Activated T-cell treated with anti-CD3 and anti-CD28 coated beads, Interleukin-2, amount 50 U/mL, for 72 hours (primary cell): Measurements from ENCODE around the gene RNF113B. TPM values are rescaled to one million over a fixed set of nuclear protein-coding genes. Genes with fewer than 3 reads are reported as not detected.
A peak's percentile ranks its signal among the peaks of the same experiment; 100 is the strongest.

Experiments used
- ATAC-seq, 2 donors: fragments of 150-1000 bp; cut with Tn5 transposase; replicated peaks in 1 of 2; 2 replicates each; pipeline ENCODE4 v1.10.0; 2021; ENCODE audit warnings: moderate library complexity in 2 of 2, mild to moderate bottlenecking in 1 of 2
- DNase-seq, 2 donors: peaks; one replicate each; pipeline ENCODE4 v3.0.0; 2021 to 2022; ENCODE audit warnings: mixed read lengths in 1 of 2
- H3K27ac Mint-ChIP-seq: one replicate; pipeline ENCODE4 v1.8.0; 2022; ENCODE audit warnings: mild to moderate bottlenecking, moderate library complexity, mixed read lengths
- H3K27me3 Mint-ChIP-seq: one replicate; pipeline ENCODE4 v1.8.0; 2022; ENCODE audit warnings: low read depth, mixed read lengths
- H3K36me3 Mint-ChIP-seq, 2 donors: one replicate each; pipeline ENCODE4 v1.8.0; 2022; ENCODE audit warnings: mixed read lengths in 2 of 2, mild to moderate bottlenecking in 1 of 2; ENCODE audit not compliant: insufficient read depth in 2 of 2
- H3K4me1 Mint-ChIP-seq: one replicate; pipeline ENCODE4 v1.8.0; 2022; ENCODE audit warnings: low read depth, mixed read lengths
- H3K4me3 Mint-ChIP-seq, 2 donors: one replicate each; pipeline ENCODE4 v1.8.0; 2022; ENCODE audit warnings: mild to moderate bottlenecking in 2 of 2, mixed read lengths in 2 of 2, moderate library complexity in 2 of 2
- H3K9me3 Mint-ChIP-seq, 2 donors: one replicate each; pipeline ENCODE4 v1.8.0; 2022; ENCODE audit warnings: mixed read lengths in 2 of 2
- total RNA-seq, 2 donors: library from RNA; stranded (reverse); gene quantifications; one replicate each; pipeline ENCODE4 v1.2.3, GENCODE V29; 2022

The RNF113B gene
- total RNA-seq, 2 donors from 2014 or later: not detected

DNA sequence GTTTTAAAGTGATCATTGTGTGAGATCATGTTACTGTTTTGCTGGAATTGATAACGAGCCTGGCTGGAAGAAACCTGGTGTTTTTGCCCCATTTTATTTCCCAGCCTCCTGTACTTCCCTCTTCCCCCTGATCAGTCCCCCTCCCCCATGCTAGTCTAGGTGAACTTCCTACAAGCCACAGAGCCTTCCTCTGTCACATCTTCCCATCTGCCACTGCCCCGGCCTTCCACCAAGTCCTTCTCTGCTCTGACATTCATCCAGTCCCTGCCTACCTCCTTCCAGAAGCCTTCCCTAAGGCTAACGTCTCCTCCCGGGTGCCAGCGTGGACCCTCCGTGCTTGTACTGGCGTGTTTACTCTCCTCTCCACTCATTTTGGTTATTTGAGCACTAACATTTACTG is 19.9 kb downstream of the RNF113B start:
- H3K4me3 Mint-ChIP-seq: no peak overlapping the region
- DNase-seq: no peak
- ATAC-seq: no peak
- no peaks in the 10 kb centered on the region for H3K9me3 Mint-ChIP-seq
- peaks cover 13% of the 10 kb centered on the region for H3K27me3 Mint-ChIP-seq
- no peak overlapping the region for H3K27ac Mint-ChIP-seq
- H3K4me1 Mint-ChIP-seq: no peaks in the 10 kb centered on the region
- no peaks in the 10 kb centered on the region for H3K36me3 Mint-ChIP-seq

DNA sequence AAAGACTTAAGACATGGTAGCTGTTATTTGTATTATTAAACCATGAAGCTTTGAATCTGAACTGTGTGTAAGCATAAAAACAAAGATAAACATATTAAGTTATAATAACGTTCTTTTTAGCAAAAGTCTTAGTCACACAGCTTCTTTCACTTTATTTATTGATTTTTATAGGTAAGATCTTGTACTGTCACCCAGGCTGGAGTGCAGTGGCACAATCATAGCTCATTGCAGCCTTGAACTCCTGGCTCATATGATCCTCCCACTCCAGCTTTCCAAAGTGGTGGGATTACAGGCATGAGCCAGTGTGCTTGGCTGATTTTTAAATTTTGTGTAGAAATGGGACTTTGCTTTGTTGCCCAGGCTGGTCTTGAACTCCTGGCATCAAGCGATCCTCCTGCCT is 20.8 kb downstream of the RNF113B start:
- Mint-ChIP-seq H3K27me3 (peaks cover 22% of the 10 kb centered on the region), H3K36me3 (no peaks in the 10 kb centered on the region), H3K4me1 (no peaks in the 10 kb centered on the region), H3K9me3 (no peaks in the 10 kb centered on the region), H3K4me3 (no peak overlapping the region), H3K27ac (no peak overlapping the region)
- ATAC-seq (no peak), DNase-seq (no peak)

DNA sequence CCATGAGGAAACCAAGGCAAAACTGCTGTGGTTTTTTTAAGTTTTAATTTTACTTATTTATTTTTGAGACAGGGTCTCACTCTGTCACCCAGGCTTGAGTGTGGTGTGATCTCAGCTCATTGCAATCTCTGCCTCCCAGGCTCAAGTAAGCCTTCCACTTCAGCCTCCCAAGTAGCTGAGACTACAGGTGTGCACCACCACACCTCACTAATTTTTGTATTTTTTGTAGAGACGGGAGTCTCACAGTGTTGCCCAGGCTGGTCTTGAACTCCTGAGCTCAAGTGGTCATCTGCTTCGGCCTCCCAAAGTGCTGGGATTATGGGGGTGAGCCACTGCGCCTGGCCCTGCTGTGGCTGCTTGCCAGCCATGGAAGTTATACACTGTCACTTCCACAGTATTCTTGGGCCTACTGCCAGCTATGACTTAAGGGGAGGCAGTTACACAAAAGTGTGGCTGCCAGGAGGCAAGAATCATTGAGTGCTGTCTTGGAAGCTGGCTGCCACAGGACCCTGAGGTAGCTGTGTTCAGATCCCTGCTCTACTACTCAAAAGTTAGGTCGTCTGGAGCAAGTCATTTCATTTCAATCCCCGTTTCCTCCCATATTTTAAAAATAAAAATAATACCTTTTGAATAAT is 21.5 kb downstream of the RNF113B start:
- Mint-ChIP-seq H3K4me3 (no peak overlapping the region), H3K27ac (no peak overlapping the region), H3K36me3 (no peaks in the 10 kb centered on the region), H3K4me1 (no peaks in the 10 kb centered on the region), H3K27me3 (peaks cover 26% of the 10 kb centered on the region), H3K9me3 (no peaks in the 10 kb centered on the region)
- DNase-seq (no peak), ATAC-seq (no peak)

DNA sequence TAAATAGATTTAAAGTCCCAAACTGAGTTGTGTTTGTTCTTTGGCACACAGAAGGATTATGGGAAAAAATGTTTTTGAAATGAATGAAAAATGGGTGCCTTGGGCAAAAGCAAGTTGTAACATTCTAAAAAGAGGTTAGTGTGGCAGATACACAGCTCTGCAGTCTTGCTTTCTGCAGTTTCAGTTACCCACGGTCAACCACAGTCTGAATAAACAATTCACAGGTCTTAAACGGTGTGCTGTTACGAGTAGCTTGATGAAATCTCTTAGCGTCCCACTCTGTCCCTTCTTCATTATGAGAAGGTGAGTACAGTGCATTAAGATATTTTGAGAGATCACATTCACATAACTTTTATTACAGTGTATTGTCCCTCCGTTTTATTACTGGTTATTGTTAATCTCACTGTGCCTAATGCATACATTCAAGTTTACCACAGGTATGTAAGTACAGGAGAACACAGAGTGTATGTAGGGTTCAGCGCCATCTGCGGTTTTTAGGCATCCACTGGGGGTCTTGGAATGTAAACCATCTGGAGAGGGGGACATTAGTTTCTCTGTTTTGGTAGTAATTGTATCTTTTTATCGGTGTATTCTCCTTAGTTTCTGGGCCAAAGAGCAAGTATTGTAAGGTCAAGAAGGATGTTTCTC is 26.1 kb downstream of the RNF113B start:
- DNase-seq: no peak
- Mint-ChIP-seq H3K27ac (no peak overlapping the region), H3K4me1 (no peaks in the 10 kb centered on the region), H3K4me3 (no peak overlapping the region), H3K9me3 (no peaks in the 10 kb centered on the region), H3K27me3 (peaks cover 38% of the 10 kb centered on the region), H3K36me3 (no peaks in the 10 kb centered on the region)
- no peak for ATAC-seq

DNA sequence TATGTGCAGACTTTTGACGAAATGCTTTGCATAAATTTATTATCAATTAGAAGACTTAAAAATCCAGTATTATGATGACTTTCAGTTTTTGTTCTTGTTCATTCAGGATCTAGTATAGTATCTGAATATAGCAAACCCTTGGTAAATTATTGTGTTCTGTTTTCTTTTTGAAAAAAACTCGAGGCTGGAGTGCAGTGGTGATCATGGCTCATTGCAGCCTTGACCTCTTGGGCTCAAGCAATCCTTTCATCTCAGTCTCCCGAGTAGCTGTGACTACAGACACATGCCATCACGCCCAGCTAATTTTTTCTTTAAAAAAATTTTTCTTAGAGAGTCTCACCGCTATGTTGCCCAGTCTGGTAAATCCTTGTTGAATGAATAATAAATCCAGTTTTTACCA is 29.5 kb downstream of the RNF113B start:
- ATAC-seq: no peak
- Mint-ChIP-seq H3K27me3 (peaks cover 57% of the 10 kb centered on the region), H3K36me3 (no peaks in the 10 kb centered on the region), H3K27ac (no peak overlapping the region), H3K9me3 (no peaks in the 10 kb centered on the region), H3K4me3 (no peak overlapping the region), H3K4me1 (peaks cover 6% of the 10 kb centered on the region)
- DNase-seq: no peak

DNA sequence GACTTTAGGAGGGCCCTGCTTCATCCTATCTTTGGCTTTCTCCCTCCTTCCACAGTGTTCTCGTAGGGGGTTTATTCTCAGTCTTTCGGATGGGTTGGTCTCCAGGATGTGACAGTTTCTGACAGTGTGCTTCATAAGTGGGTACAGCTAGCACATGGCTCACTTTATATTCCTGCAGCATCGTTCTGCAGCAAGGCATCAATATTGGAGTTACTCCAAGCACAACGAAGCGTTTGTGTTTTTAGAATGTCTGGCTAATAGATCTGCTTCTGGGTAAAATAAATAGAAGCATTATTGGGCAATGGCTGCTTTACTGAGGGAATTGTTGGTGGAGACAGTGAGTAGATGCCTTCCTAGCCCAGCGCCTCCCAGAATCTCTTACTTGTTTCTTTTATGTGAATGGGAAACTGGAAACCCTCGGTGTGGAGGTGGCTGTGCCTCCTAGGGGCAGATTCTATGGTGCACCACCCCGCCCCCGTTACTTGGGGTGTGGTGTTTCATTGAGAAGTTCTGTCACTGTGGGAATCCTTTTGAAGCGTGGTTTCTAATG is 32.2 kb downstream of the RNF113B start:
- H3K4me3 Mint-ChIP-seq: peak overlapping the region in 1 of 2 donors; percentile 71
- no peaks in the 10 kb centered on the region for H3K36me3 Mint-ChIP-seq
- peaks cover 11% of the 10 kb centered on the region for H3K4me1 Mint-ChIP-seq
- no peak for DNase-seq
- peaks cover 63% of the 10 kb centered on the region for H3K27me3 Mint-ChIP-seq
- no peaks in the 10 kb centered on the region for H3K9me3 Mint-ChIP-seq
- H3K27ac Mint-ChIP-seq: no peak overlapping the region
- no peak for ATAC-seq

DNA sequence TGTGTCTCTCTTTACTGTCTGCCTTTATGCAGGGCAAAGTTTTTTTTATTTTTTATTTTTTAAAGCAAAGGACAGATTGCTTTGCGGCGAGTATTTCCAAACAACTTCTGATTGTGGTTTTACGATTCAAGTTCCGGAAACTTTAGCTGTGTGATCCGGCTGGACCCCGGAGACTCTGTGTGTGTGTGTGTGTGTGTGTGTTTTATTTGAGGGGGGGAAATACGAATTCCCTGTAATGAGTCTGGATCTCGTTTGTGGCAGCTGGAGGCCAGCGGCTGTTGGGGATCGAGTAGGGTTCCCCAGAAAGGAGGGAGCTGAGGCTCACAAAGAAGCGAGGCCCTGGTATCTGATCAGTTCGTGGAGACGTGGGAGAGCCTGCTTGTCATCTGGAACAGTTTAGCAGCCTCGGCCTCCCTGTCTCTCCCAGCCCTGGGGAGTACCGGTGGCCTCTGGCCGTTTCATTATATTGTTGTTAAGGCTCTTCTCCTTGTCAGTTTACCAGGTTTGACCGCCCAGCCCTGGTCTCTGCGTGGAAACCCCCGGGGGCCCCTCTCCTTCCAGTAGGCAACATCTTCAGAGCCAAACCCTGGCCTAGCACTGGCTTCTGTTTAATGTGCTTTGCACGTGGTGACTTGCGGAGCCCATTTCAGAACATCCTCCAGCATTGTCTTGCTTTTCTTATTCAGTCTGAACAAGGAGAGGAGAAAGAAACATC is 32.9 kb downstream of the RNF113B start:
- DNase-seq: no peak
- Mint-ChIP-seq H3K36me3 (no peaks in the 10 kb centered on the region), H3K4me3 (peak overlapping the region; percentile 71 to 76), H3K4me1 (peaks cover 11% of the 10 kb centered on the region), H3K9me3 (no peaks in the 10 kb centered on the region), H3K27me3 (peaks cover 60% of the 10 kb centered on the region), H3K27ac (no peak overlapping the region)
- no peak for ATAC-seq

DNA sequence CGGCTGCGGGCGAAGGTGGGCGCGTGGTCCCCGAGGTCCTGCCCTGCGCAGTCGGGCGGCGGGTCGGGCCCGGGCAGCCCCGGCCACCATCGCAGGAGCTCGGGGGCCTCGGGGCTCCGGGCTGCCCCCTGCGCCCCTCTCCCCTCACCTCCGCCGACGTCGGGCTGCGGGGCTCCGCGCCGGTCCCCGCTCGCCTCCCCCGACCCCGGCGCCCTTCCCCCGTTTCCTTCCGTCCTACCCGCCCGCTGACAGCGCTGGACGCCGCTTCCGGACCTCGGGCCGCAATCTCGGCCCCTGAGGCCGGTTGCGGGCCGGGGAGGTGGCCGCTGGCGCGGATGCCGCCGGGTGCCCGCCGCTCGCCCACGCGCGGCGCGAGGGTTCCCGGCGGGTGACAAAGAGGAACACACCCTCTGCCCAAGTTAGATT is 33.5 kb downstream of the RNF113B start:
- Mint-ChIP-seq H3K4me3 (peak overlapping the region; percentile 71 to 76), H3K36me3 (no peaks in the 10 kb centered on the region), H3K27ac (no peak overlapping the region), H3K4me1 (peaks cover 11% of the 10 kb centered on the region), H3K9me3 (no peaks in the 10 kb centered on the region), H3K27me3 (peaks cover 61% of the 10 kb centered on the region)
- DNase-seq (peak; percentile 8 to 14), ATAC-seq (no peak)

DNA sequence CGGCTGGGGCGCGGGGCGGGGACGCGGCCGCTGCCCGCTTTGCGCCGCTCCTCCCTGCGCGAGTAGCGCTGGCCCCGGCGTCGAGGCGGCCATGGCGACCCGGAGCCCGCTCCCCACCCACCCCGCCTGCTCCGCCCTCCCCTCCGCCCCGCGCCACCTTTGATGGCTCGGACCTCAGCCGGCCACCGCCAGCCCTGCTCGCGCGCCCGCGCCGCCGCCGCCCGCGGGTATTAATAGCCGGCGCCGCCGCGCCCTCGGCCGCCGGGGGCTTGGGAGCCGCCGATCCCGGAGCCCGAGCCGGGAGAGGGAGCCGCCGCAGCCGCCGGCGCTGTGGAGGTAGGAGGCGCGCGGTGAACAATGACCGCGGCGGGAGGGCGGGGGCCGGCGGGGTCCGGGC is 33.9 kb downstream of the RNF113B start:
- H3K36me3 Mint-ChIP-seq: no peaks in the 10 kb centered on the region
- ATAC-seq: peak in 1 of 2 donors; percentile 10
- no peaks in the 10 kb centered on the region for H3K9me3 Mint-ChIP-seq
- peaks cover 11% of the 10 kb centered on the region for H3K4me1 Mint-ChIP-seq
- no peak overlapping the region for H3K27ac Mint-ChIP-seq
- peaks cover 65% of the 10 kb centered on the region for H3K27me3 Mint-ChIP-seq
- peak in 1 of 2 donors; percentile 2 for DNase-seq
- no peak overlapping the region for H3K4me3 Mint-ChIP-seq

DNA sequence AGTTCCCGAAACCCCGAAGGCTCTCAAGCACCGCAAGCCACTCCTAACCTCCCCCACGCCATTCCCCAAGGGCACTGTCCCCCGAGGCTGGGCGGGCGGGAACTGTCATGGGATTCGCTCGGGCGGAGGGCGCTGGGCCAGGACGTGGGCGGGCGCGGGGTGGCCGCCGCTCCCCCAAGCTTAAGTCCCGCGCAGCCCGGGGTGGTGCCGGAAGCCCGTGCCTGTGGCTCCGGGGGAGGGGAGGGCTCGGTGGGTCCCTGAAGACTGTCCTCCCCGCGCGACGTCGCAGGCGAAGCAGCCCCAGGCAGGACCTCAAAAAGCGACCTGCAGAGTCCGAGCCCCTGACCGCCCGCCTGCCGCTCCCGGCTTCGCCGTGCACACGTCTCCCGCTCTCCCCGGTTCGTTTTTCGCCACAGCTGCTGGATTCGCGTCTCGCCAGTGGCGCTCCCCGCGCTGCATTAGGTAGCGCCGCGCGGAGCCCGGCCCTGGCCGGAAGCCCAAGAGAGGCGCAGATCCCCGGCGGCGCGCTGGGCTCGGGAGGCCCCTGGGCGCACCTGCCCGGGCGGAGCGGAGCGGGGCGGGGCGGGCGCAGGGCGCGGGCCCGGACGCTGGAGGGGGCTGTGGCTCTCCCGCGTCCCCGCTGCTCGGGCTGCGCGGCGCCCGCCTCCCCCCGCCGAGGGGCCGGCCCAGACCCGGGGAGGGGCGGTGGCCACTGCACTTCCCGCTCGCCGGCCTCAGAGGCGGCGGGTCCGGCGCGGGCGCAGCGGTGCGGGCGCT is 34.5 kb downstream of the RNF113B start, which contains the start of gene FARP1:
Gene FARP1, plus strand, starts transcription at position 715 of the 777 bp plus-strand sequence. CDS start 70,149 bp downstream, outside the sequence.
- ATAC-seq (peak; percentile 92 to 94), DNase-seq (peak; percentile 66 to 75)
- H3K4me3 Mint-ChIP-seq: peak within 1 kb of the TSS; percentile 76 to 82
- no peak within 1 kb of the TSS for H3K27ac Mint-ChIP-seq
- H3K36me3 Mint-ChIP-seq: no peaks in the 10 kb centered on the region
- peaks cover 71% of the 10 kb centered on the region for H3K27me3 Mint-ChIP-seq
- H3K9me3 Mint-ChIP-seq: no peaks in the 10 kb centered on the region
- peaks cover 11% of the 10 kb centered on the region for H3K4me1 Mint-ChIP-seq

DNA sequence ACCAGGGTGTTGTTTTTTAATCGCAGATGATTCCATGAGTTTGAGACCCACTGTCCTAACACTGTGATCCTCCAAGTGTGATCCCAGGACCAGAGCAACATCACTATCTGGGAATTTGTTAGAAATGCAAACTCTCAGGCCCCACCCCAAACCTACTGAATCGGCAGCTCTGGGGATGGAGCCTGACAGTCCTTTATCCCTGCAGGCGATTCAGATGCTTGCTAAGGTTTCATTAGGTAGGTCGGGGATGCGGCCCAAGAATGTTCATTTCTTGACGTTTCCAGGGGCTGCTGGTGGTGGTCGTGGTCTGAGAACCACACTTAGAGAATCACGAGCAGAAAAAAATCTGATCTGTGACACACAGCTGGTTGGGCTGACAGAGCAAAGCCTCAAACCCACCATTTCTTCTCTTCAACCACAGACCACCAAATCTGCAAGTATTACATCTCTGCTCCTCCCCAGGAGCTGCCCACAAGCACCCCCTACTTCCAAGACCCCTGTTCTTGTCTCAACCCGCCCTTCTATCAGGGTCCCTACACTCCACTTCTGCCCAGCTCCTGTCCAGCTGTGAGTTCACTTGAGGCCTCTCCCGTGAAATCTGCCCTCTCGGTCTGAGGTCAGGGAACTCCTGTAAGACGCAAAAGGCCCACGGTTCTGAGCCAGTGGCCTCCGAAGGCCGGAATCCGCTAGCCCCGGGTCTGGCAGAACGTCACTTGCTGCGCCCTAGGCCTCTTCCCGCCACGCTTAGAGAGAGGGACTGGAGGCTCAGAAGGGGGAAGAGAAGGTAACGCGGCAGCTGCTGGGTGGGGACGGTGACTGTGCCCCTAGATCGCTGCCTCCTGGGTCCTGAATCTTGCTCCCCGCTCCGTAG is 35.3 kb downstream of the RNF113B start:
- Mint-ChIP-seq H3K27me3 (peaks cover 69% of the 10 kb centered on the region), H3K4me1 (peaks cover 11% of the 10 kb centered on the region), H3K9me3 (no peaks in the 10 kb centered on the region), H3K4me3 (peak overlapping the region; percentile 76 to 82), H3K36me3 (no peaks in the 10 kb centered on the region), H3K27ac (no peak overlapping the region)
- DNase-seq (peak; percentile 9 to 11), ATAC-seq (peak; percentile 5 to 11)

DNA sequence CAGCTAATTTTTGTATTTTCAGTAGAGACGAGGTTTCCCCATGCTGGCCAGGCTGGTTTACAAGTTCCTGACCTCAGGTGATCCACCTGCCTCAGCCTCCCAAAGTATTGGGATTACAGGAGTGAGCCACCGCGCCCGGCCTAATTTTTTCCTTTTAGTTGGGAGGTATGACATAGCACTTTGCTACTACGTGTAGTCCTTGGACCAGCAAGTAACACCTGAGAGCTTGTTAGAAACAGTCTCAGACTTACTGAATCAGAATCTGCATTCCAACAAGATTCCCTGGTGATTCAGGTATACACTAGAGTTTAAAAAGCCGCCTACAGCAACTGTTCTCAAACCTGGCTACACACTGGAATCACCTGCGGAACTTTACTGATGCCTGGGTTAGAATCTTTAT is 36.0 kb downstream of the RNF113B start:
- Mint-ChIP-seq H3K36me3 (no peaks in the 10 kb centered on the region), H3K4me1 (peaks cover 11% of the 10 kb centered on the region), H3K27me3 (peaks cover 70% of the 10 kb centered on the region), H3K4me3 (no peak overlapping the region), H3K9me3 (no peaks in the 10 kb centered on the region), H3K27ac (no peak overlapping the region)
- DNase-seq (no peak), ATAC-seq (no peak)
